Fibroblast of skin of left biceps (primary cell): Measurements from ENCODE around the gene CSF1.
"Not testable (repeated sequence)": the region's sequence is repeated elsewhere in the genome, so short reads cannot be mapped to it uniquely, and the experiment has no call there.

Source experiments
- DNase-seq, 2 experiments: peaks; one replicate each; pipeline ENCODE4 v3.0.0-alpha.2; 2013; ENCODE audit warnings: low read depth in 2 of 2

CSF1 gene

DNA sequence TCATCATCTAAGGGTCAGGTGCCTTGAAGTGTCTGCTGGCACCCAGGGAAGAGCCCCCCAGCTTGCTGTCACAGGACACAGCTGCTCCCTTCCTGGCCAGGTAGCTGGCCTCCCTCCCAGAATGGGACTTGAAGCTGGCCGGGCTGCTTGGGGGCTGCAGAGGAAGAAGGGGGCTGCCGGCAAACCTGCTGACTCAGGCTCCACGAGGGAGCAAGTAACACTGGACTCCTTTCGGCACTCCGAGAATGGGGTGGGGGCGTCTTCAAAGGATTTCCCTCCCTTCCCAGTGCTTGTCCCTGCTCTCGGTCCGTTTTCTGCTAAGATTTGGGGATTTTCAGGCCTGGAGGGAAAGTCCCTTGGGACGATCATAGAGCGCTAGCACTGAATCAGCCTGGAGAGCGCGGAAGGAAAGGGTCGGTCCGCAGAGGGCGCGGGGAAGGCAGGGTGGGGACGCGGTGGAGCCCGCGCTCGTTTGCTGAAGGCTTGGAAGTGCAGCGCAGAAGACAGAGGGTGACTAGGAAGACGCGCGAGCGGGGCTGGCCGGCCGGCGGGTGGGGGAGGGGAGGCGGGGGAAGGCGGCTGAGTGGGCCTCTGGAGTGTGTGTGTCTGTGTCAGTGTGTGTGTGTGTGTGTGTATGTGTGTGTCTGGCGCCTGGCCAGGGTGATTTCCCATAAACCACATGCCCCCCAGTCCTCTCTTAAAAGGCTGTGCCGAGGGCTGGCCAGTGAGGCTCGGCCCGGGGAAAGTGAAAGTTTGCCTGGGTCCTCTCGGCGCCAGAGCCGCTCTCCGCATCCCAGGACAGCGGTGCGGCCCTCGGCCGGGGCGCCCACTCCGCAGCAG lies at the start of gene CSF1:
CSF1 (plus strand) TSS at position 727 of the 840 bp plus-strand sequence. CDS start 175 bp downstream, outside the sequence.
- DNase-seq = peak; percentile 69 to 75

- DNase-seq = not testable (repeated sequence)
These were observed 49.0 kb upstream of the CSF1 start for GRCh38 chr1:109861616-109862015.

DNA sequence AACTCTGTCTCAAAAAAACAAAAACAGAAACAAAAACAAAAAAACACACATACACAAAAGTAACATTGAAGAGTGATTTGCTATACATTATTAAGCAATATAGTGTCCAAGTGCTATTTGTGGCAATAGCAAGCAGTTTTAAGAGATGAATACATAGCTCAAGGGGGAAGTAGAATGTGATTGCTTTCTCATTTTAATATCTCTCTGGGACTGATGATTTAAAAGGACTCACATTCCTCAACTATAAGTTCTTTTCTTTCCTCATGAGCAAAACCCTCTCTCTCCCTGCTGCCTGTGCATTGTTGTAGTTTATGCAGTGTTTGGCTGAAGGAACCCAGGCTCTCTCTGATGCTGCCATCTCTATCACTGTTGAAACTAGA lies 47.0 kb upstream of the CSF1 start:
- DNase-seq = peak in 1 of 2 experiments; percentile 57

- DNase-seq = peak; percentile 67 to 70
These were observed 46.4 kb upstream of the CSF1 start for GRCh38 chr1:109864047-109864822.

- peak; percentile 71 to 73 for DNase-seq
These were observed 45.6 kb upstream of the CSF1 start for GRCh38 chr1:109864930-109865612.

GRCh38 chr1:109866071-109866470 lies 44.6 kb upstream of the CSF1 start:
- no peak for DNase-seq

DNA sequence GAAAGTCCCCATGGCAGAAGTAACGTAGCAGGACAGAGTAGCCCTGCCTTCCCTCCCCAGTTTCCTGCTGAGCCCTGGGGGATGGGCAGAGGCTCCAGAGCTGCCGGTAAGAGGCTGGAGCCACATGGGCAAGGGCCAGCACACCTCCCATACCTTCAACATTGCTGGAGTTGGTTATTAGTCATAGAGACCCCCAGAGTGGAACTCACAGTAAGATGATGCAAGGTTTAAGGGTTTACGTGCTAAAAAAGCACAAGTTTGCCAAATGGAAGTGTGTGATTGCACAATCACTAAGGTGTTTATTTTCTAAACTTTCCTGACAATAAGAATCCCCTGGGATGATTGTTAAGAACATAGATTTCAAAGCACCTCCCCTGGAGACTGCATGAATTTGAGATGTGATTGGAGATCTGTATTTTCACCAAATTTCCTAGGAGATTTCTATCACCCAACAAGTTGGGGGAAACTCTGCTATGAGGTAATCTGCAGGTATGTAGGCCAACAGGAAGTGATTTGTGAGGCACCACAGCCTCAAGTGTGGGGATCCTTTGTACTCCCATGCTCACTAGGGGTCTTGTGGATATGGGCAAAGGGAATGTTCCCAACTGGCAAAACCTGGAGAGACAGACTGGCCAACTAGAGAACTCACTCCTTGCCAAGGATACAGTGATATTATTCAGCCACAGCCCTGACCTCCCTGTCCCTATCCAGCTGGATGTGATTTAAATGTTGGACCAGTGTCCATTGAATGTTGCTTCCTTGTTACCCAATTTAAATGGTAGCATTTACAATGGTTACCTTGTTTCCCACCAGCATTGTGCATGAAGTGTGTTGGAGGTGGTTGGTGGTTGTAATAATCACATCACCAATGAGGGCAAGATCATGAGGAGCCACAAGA lies 37.1 kb upstream of the CSF1 start:
- peak; percentile 61 to 71 for DNase-seq

DNA sequence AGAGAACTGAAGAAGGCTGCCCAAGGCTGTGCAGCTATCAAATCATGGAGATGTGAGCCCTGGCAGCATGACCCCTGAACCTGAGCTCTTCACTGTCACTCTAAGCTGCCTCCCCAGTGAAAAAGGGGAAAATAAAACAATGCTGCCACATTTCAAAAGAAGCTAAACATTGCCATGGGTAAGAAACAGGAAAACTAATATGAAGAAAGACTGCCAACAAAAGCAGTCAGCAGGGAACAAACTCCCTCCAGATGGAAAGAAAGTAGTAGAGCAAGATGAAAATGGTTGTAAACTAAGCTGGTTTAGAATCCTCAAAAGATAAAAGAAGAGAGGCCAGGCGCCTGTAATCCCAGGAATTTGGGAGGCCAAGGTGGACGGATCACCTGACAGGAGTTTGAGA lies 36.2 kb upstream of the CSF1 start:
- DNase-seq = no peak

DNA sequence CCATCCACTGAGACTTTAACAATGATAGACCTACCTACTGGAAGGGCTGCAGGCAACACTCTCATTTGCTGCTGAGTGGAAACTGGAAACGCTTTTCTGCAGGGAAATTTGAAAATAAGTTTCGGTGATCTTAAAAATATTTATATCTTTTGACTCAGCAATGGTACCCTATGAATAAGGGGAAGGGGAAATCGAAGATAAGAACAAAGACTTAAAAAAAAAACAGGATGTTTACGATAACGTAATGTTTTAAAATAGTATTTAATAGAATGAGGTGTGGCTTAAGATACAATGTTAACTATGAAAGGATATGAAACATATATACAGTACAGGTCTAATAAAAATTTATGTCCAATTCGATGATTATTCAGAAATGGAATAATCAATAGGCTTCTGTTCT lies 34.8 kb upstream of the CSF1 start:
- no peak for DNase-seq

DNA sequence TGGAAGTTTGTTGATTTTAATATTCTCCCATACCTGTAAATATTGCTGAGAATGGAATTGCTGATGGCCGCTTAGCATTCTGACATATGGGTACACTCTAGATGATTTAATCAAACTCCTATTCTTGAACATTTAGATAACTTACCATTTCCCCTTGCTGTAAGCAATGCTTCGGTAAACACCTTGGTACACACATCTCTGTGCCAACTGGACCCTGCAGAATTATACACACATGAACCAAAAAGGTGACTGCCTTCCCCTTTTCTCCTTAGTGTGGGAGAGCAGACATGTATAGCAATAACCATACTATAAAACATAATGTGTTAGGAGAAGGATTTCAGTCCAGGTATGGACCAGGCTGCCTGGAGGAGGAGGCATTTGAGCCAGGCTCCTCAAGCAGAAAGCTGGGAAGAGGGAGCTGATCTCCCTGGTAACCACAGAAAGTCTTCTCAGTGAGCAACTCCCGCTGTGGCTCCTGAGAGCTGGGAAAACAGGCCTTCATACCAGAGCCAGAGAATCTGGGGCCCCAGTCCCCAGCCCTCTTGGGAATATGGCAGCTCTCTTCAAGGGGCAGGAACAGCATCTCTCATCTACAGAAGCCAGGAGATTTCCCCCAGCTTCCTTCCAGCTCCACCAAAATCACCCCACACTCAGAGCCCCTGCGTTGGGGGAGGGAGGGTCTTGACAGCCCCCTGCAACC lies 33.9 kb upstream of the CSF1 start:
- DNase-seq = peak; percentile 62 to 63

DNA sequence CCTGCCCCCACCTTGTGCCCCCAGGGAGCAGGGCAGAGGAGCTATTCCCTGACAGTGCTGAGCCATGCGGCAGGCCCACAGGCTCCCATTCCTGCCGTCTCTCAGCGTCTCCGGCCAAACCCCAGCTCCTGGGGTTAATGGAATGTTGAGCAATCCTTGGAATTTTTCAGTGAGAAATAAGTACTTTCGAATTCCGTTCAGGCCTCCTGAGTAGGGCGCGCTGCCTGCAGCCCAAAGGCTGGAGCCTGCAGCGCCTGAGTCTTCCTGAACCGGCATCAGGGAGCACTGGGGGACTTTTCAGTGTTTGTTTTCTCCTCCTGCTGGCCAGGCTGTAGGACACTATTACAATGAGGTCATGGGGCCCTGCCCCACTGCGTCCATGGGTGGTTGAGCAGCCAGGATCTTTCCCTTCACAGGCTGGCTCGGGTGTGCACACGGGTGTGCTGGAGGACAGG lies 33.3 kb upstream of the CSF1 start:
- DNase-seq = peak; percentile 89 to 90

GRCh38 chr1:109877776-109878175 lies 32.9 kb upstream of the CSF1 start:
- DNase-seq = no peak

DNA sequence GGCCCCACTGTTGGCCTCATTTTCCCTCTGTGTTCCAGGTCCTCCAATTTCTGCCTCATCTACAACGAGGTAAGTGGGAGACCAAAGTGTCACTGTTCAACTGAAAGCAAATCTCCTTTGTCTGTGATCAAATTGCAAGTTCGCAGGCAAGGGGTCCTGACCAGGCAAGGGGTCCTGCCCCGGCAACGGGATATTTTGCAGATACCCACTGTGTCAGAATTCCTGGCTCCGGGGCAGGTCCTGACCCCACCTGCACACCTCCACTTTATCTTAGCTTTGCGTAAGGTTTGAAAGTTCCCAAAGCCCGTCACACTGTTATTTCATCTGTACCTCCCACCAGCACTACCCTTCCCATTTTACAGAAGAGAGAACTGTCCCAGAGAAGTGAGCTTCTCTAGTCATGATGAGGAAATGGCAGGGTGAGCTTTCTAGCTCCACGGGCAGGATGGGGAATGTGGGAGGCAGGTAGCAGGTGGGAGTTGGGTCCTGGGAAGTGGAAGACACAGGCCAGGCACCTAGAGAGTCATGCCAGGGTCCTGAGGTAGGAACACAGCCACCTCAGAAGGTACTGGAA lies 32.0 kb upstream of the CSF1 start:
- DNase-seq = no peak

- DNase-seq = not testable (repeated sequence)
These were observed 31.3 kb upstream of the CSF1 start for GRCh38 chr1:109879371-109879770.

DNA sequence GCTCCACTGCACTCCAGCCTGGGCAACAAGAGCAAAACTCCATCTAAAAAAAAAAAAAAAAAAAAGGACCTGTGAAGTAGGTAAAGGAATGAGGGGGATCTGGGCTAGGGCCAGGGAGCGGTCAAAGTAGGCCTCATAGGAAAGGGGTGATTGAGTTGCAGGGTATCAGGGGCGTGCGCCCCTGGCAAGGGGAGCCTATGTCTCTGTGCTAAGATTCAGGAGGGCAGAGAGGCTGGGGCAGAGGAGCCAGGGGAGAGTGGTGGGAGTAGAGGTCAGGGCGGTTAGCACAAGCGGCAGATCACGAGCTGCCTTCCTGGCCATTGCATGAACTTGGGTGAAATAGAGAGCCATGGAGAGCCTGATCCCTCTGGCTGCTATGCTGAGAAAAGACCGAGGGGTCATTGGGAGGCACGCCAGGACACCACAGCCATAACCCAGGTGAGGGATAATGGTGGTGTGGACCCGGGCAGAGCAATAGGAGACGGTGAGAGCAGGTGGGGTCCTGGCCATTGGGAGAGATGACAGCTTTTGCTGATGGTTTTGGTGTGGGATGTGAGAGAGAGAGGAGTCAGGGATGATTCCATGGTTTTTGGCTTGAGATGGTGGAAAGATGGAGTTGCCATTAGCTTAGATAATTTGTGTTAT lies 30.6 kb upstream of the CSF1 start:
- DNase-seq = no peak

DNA sequence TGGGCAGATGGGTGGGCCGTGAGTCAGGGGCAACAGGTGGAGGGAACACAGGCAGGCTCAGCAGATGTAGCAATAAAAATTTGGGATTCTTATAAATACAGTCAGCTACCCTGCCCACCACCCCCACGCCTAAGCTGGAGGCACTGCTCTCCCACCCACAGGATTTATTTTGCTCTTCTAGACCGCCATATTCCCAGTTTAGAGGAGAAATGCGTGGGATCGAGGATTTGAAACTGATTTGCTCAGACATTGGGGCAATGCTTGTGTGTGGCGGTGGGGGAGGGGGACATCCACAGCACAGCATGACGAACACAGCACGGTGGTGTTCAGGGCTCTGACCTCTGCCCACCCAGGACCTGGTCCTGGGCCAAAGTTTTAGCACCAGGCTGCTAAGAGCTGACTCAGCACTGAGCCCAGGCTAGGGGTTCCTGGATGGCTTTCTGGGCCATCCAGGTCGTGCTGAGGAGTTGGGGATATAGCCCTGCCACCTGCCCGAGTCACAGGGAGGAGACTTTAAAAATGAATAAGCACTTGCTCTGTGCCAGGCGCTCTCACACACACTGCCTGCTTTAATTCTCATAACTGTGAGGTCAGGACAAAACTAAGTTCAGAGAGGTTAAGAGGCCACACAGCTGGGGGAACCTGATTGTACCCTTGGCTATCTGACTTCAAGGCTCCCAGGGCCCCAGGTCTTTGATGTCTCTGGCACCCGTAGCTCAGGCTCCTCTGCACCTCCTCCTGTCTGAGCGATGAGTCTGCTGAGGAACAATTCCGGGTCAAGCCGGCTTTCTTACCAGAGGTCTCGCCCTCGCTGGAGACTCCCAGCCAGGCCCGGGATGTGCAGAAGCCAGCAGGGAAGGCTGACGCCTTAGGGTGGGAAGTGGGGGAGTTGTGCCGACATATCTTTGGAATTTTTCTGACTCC lies 29.4 kb upstream of the CSF1 start:
- no peak for DNase-seq

- DNase-seq = no peak
These were observed 28.8 kb upstream of the CSF1 start for GRCh38 chr1:109881906-109882287.
